ENCODE measurements around the gene ALOX5.

Gene ALOX5

GRCh38 chr10:45444022-45444421 is 70.0 kb downstream of the ALOX5 start:
- no peak for DNase-seq

- DNase-seq = no peak
These were observed 71.2 kb downstream of the ALOX5 start for GRCh38 chr10:45444976-45445898.

GRCh38 chr10:45446858-45447257 is 72.8 kb downstream of the ALOX5 start:
- DNase-seq = no peak

GRCh38 chr10:45447416-45447815 is 73.4 kb downstream of the ALOX5 start:
- no peak for DNase-seq

- no peak for DNase-seq
These were observed 76.8 kb downstream of the ALOX5 start for GRCh38 chr10:45450866-45451265.

- DNase-seq = no peak
These were observed 77.4 kb downstream of the ALOX5 start for GRCh38 chr10:45451407-45451806.

GRCh38 chr10:45452268-45452667 is 78.3 kb downstream of the ALOX5 start:
- no peak for DNase-seq

- DNase-seq = no peak
These were observed 78.9 kb downstream of the ALOX5 start for GRCh38 chr10:45452743-45453452.

- DNase-seq = no peak
These were observed 79.7 kb downstream of the ALOX5 start for GRCh38 chr10:45453639-45454255.

GRCh38 chr10:45454262-45454661 is 80.2 kb downstream of the ALOX5 start:
- DNase-seq = no peak

GRCh38 chr10:45454859-45455258 is 80.8 kb downstream of the ALOX5 start:
- DNase-seq = no peak

GRCh38 chr10:45456233-45456632 is 82.2 kb downstream of the ALOX5 start:
- no peak for DNase-seq

- no peak for DNase-seq
These were observed 82.8 kb downstream of the ALOX5 start for GRCh38 chr10:45456822-45457221.

- DNase-seq = no peak
These were observed 83.5 kb downstream of the ALOX5 start for GRCh38 chr10:45457487-45457886.

GRCh38 chr10:45460235-45460878 is 86.3 kb downstream of the ALOX5 start:
- no peak for DNase-seq

GRCh38 chr10:45461034-45461433 is 87.0 kb downstream of the ALOX5 start:
- DNase-seq = no peak

GRCh38 chr10:45463244-45464116 is 89.5 kb downstream of the ALOX5 start:
- DNase-seq = no peak

GRCh38 chr10:45464958-45465567 is 91.0 kb downstream of the ALOX5 start:
- DNase-seq = peak; percentile 78

- no peak for DNase-seq
These were observed 92.8 kb downstream of the ALOX5 start for GRCh38 chr10:45466784-45467183.

GRCh38 chr10:45468079-45468478 is 94.1 kb downstream of the ALOX5 start:
- no peak for DNase-seq

All from stimulated activated CD4-positive, alpha-beta T cell treated with anti-CD3 and anti-CD28 coated beads, Interleukin-4, amount 100 ng/mL, for 24 hours (primary cell).